ENCODE results near the gene REN. TPM values are rescaled to one million over a fixed set of nuclear protein-coding genes. Genes with fewer than 3 reads are reported as not detected.

The REN gene
- total RNA-seq, 1 donor from 2014 or later = not detected

GRCh38 chr1:204139952-204140351, 26.2 kb downstream of the REN start:
- no peak for DNase-seq (ENCODE audit: extremely low spot score, unreplicated experiment)
- no peaks in the 10 kb centered on the region for H3K27me3 Mint-ChIP-seq (ENCODE audit: unreplicated experiment)
- no peak overlapping the region for H3K4me3 Mint-ChIP-seq (ENCODE audit: unreplicated experiment)
- H3K27ac Mint-ChIP-seq (ENCODE audit: unreplicated experiment) = no peak overlapping the region
- TF ChIP-seq CTCF (IDR thresholded peaks at IDR 0.05) = no peak
- H3K4me1 Mint-ChIP-seq (ENCODE audit: unreplicated experiment) = no peaks in the 10 kb centered on the region
- H3K9me3 Mint-ChIP-seq (ENCODE audit: unreplicated experiment) = no peaks in the 10 kb centered on the region
- peaks cover 15% of the 10 kb centered on the region for H3K36me3 Mint-ChIP-seq (ENCODE audit: unreplicated experiment)

GRCh38 chr1:204139088-204139487, 27.0 kb downstream of the REN start:
- Mint-ChIP-seq H3K36me3 (ENCODE audit: unreplicated experiment) (peaks cover 15% of the 10 kb centered on the region), H3K4me3 (ENCODE audit: unreplicated experiment) (no peak overlapping the region), H3K27ac (ENCODE audit: unreplicated experiment) (no peak overlapping the region), H3K27me3 (ENCODE audit: unreplicated experiment) (no peaks in the 10 kb centered on the region), H3K9me3 (ENCODE audit: unreplicated experiment) (no peaks in the 10 kb centered on the region), H3K4me1 (ENCODE audit: unreplicated experiment) (no peaks in the 10 kb centered on the region)
- no peak for DNase-seq (ENCODE audit: extremely low spot score, unreplicated experiment)
- no peak for TF ChIP-seq CTCF (IDR thresholded peaks at IDR 0.05)

GRCh38 chr1:204136814-204137213, 29.3 kb downstream of the REN start:
- DNase-seq (ENCODE audit: extremely low spot score, unreplicated experiment) = no peak
- no peak for TF ChIP-seq CTCF (IDR thresholded peaks at IDR 0.05)
- Mint-ChIP-seq H3K36me3 (ENCODE audit: unreplicated experiment) (peaks cover 15% of the 10 kb centered on the region), H3K27me3 (ENCODE audit: unreplicated experiment) (no peaks in the 10 kb centered on the region), H3K27ac (ENCODE audit: unreplicated experiment) (no peak overlapping the region), H3K4me1 (ENCODE audit: unreplicated experiment) (peaks cover 1% of the 10 kb centered on the region), H3K4me3 (ENCODE audit: unreplicated experiment) (no peak overlapping the region), H3K9me3 (ENCODE audit: unreplicated experiment) (no peaks in the 10 kb centered on the region)

- no peak for TF ChIP-seq CTCF (IDR thresholded peaks at IDR 0.05)
- Mint-ChIP-seq H3K9me3 (ENCODE audit: unreplicated experiment) (no peaks in the 10 kb centered on the region), H3K4me1 (ENCODE audit: unreplicated experiment) (peaks cover 23% of the 10 kb centered on the region), H3K27me3 (ENCODE audit: unreplicated experiment) (no peaks in the 10 kb centered on the region), H3K36me3 (ENCODE audit: unreplicated experiment) (peaks cover 6% of the 10 kb centered on the region), H3K27ac (ENCODE audit: unreplicated experiment) (no peak overlapping the region), H3K4me3 (ENCODE audit: unreplicated experiment) (no peak overlapping the region)
- DNase-seq (ENCODE audit: extremely low spot score, unreplicated experiment) = no peak
Measured at GRCh38 chr1:204134103-204134502, 32.0 kb downstream of the REN start.

GRCh38 chr1:204132718-204133117, 33.4 kb downstream of the REN start:
- peaks cover 30% of the 10 kb centered on the region for H3K4me1 Mint-ChIP-seq (ENCODE audit: unreplicated experiment)
- no peak overlapping the region for H3K27ac Mint-ChIP-seq (ENCODE audit: unreplicated experiment)

More at GRCh38 chr1:204132718-204133117, 33.4 kb downstream of the REN start:
- Mint-ChIP-seq H3K36me3 (ENCODE audit: unreplicated experiment) (peaks cover 2% of the 10 kb centered on the region), H3K27me3 (ENCODE audit: unreplicated experiment) (no peaks in the 10 kb centered on the region), H3K4me3 (ENCODE audit: unreplicated experiment) (no peak overlapping the region), H3K9me3 (ENCODE audit: unreplicated experiment) (no peaks in the 10 kb centered on the region)
- no peak for DNase-seq (ENCODE audit: extremely low spot score, unreplicated experiment)
- no peak for TF ChIP-seq CTCF (IDR thresholded peaks at IDR 0.05)
